Right atrium auricular region (tissue), 2 donors: ENCODE results near the gene GPR153. TPM values are rescaled to one million over a fixed set of nuclear protein-coding genes. Genes with fewer than 3 reads are reported as not detected.
"Not testable (repeated sequence)": the region's sequence is repeated elsewhere in the genome, so short reads cannot be mapped to it uniquely, and the experiment has no call there.

Experiments
- DNase-seq: peaks from one replicate; pipeline ENCODE4 v3.0.0-alpha.2; 2019; ENCODE audit warnings: low spot score
- H3K27ac ChIP-seq, 2 donors: fragments of 200-600 bp; sonication (generic); 1 replicate in 1 of 2; 2 replicates in 1 of 2; pipeline ENCODE4 v1.5.1; 2016 to 2019
- H3K27me3 ChIP-seq, 2 donors: fragments of 200-600 bp; sonication (generic); one replicate each; pipeline versions ENCODE4 v1.5.1 to v1.6.0; 2017 to 2019
- H3K36me3 ChIP-seq: fragments of 200-600 bp; sonication (generic); one replicate; pipeline ENCODE4 v1.5.1; 2016
- H3K4me1 ChIP-seq, 2 donors: fragments of 200-600 bp; sonication (generic); one replicate each; pipeline versions ENCODE4 v1.5.1 to v1.6.0; 2017 to 2019
- H3K4me3 ChIP-seq, 2 donors: fragments of 200-600 bp; sonication (generic); 1 replicate in 1 of 2; 2 replicates in 1 of 2; pipeline ENCODE4 v1.5.1; 2017 to 2019; ENCODE audit warnings: mild to moderate bottlenecking in 1 of 2, moderate library complexity in 1 of 2
- H3K9me3 ChIP-seq, 2 donors: fragments of 200-600 bp; sonication (generic); one replicate each; pipeline ENCODE4 v1.5.1; 2019
- CTCF ChIP-seq, 2 donors: fragments of 200-600 bp; sonication (generic); IDR thresholded peaks; one replicate each; pipeline ENCODE4 v1.5.1; 2019; ENCODE audit warnings: antibody characterized with exemption in 2 of 2
- total RNA-seq, 2 donors: library from RNA; depleted of rRNA; stranded (reverse); fragments of >200 nt; gene quantifications; one replicate each; pipeline ENCODE4 v1.1.0, GENCODE V29; 2016

The GPR153 gene
- total RNA-seq, 2 donors from 2014 or later: 7.6 to 17.4 TPM

GRCh38 chr1:6225651-6226050 is 35.2 kb downstream of the GPR153 start:
- H3K36me3 ChIP-seq: peaks cover 65% of the 10 kb centered on the region
- peaks cover 0 to 41% of the 10 kb centered on the region in 2 donors for H3K4me1 ChIP-seq
- no peak overlapping the region for H3K4me3 ChIP-seq
- peak overlapping the region; percentile 65 to 80 for H3K27ac ChIP-seq
- no peak for TF ChIP-seq CTCF (IDR thresholded peaks at IDR 0.05)
- no peaks in the 10 kb centered on the region for H3K27me3 ChIP-seq
- no peak for DNase-seq
- H3K9me3 ChIP-seq: no peaks in the 10 kb centered on the region

- DNase-seq: no peak
- H3K27me3 ChIP-seq: no peaks in the 10 kb centered on the region
- peaks cover 0 to 41% of the 10 kb centered on the region in 2 donors for H3K4me1 ChIP-seq
- no peaks in the 10 kb centered on the region for H3K9me3 ChIP-seq
- no peak for TF ChIP-seq CTCF (IDR thresholded peaks at IDR 0.05)
- no peak overlapping the region for H3K4me3 ChIP-seq
- peak overlapping the region; percentile 65 to 80 for H3K27ac ChIP-seq
- peaks cover 59% of the 10 kb centered on the region for H3K36me3 ChIP-seq
These were observed 36.2 kb downstream of the GPR153 start for GRCh38 chr1:6224718-6225117.

GRCh38 chr1:6223617-6224016 is 37.3 kb downstream of the GPR153 start:
- H3K27ac ChIP-seq: peak overlapping the region; percentile 70 to 80
- H3K36me3 ChIP-seq: peaks cover 54% of the 10 kb centered on the region
- DNase-seq: no peak
- no peaks in the 10 kb centered on the region for H3K27me3 ChIP-seq
- peaks cover 0 to 41% of the 10 kb centered on the region in 2 donors for H3K4me1 ChIP-seq
- H3K4me3 ChIP-seq: no peak overlapping the region
- TF ChIP-seq CTCF (IDR thresholded peaks at IDR 0.05): no peak
- H3K9me3 ChIP-seq: no peaks in the 10 kb centered on the region

- H3K4me1 ChIP-seq: peaks cover 0 to 41% of the 10 kb centered on the region in 2 donors
- H3K27me3 ChIP-seq: no peaks in the 10 kb centered on the region
- H3K36me3 ChIP-seq: peaks cover 48% of the 10 kb centered on the region
These were observed 38.3 kb downstream of the GPR153 start for GRCh38 chr1:6222636-6223035.

GRCh38 chr1:6221210-6221784 is 39.6 kb downstream of the GPR153 start:
- DNase-seq: no peak
- Histone ChIP-seq H3K27ac (no peak overlapping the region), H3K27me3 (no peaks in the 10 kb centered on the region), H3K4me1 (peaks cover 0 to 41% of the 10 kb centered on the region in 2 donors), H3K36me3 (peaks cover 35% of the 10 kb centered on the region), H3K9me3 (no peaks in the 10 kb centered on the region), H3K4me3 (no peak overlapping the region)
- TF ChIP-seq CTCF (IDR thresholded peaks at IDR 0.05): no peak

More at GRCh38 chr1:6222636-6223035, 38.3 kb downstream of the GPR153 start:
- peak; percentile 81 for DNase-seq
- Histone ChIP-seq H3K27ac (peak overlapping the region; percentile 70 to 80), H3K4me3 (no peak overlapping the region), H3K9me3 (no peaks in the 10 kb centered on the region)
- no peak for TF ChIP-seq CTCF (IDR thresholded peaks at IDR 0.05)

- no peak for DNase-seq
- Histone ChIP-seq H3K4me3 (no peak overlapping the region), H3K36me3 (peaks cover 40% of the 10 kb centered on the region), H3K27me3 (no peaks in the 10 kb centered on the region), H3K4me1 (peaks cover 0 to 34% of the 10 kb centered on the region in 2 donors), H3K27ac (no peak overlapping the region), H3K9me3 (no peaks in the 10 kb centered on the region)
- no peak for TF ChIP-seq CTCF (IDR thresholded peaks at IDR 0.05)
These were observed 40.7 kb downstream of the GPR153 start for GRCh38 chr1:6220236-6220635.

GRCh38 chr1:6219641-6220040 is 41.3 kb downstream of the GPR153 start:
- H3K27ac ChIP-seq, H3K4me3 ChIP-seq, H3K27me3 ChIP-seq, DNase-seq, H3K9me3 ChIP-seq: not testable (repeated sequence)
- H3K36me3 ChIP-seq: peaks cover 35% of the 10 kb centered on the region
- peaks cover 0 to 28% of the 10 kb centered on the region in 2 donors for H3K4me1 ChIP-seq
